GM21825 (cell line): ENCODE measurements around the gene PODN.

Source experiments
- ATAC-seq: cut with Tn5 transposase; IDR thresholded peaks from one replicate; pipeline ENCODE4 v1.9.1; 2021; ENCODE audit warnings: mild to moderate bottlenecking, moderate library complexity; ENCODE audit not compliant: unreplicated experiment

PODN gene

GRCh38 chr1:53130598-53130877 lies 68.5 kb downstream of the PODN start:
- ATAC-seq = no peak

- no peak for ATAC-seq
These were observed 69.0 kb downstream of the PODN start for GRCh38 chr1:53130878-53131589.

- ATAC-seq = no peak
These were observed 69.6 kb downstream of the PODN start for GRCh38 chr1:53131590-53131938.

GRCh38 chr1:53132176-53132575 lies 70.2 kb downstream of the PODN start:
- no peak for ATAC-seq

DNA sequence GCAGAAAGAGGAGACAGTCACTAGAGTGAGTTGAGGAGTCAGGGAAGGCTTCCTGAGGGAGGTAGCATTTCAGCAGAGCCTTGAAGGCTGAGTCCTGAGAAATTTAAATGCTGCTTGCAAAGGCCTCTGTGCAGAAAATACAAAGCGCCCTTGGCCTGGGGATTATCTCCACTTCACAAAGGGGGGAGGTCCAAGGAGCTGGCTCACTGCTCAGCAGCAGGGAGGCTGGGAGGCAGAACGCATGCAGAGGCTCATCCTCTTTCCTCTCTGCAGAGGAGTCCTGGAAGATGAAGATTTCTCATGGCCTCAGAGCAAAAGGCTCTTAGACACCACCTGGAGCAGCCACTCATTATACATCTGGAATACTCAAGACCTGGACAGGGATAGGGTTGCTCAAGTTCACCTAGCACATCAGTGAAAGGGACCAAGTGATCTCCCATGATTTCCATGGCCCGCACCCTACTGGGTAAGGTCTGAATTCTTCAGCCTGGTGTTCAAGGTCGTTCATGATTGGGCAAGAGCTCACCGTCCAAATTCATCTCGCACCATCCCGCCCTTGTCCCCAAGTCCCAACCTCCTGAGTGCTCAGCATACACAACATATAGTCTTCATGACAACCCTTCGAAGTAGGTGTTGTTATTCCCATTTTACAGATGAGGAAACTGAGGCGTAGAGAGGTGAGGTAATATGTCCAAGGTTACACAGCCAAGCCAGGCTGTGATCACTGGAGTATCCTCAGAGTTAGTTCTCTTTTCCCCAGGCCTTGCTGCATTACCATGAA lies 71.4 kb downstream of the PODN start:
- ATAC-seq = no peak

GRCh38 chr1:53134042-53134485 lies 72.1 kb downstream of the PODN start:
- no peak for ATAC-seq
